WI38 (cell line): Measurements from ENCODE around the gene SLC37A3.

Experiments
- H3K4me3 ChIP-seq: 2 replicates; pipeline ENCODE4 v1.5.1; 2011; ENCODE audit warnings: low read depth, mild to moderate bottlenecking, control low read depth, low read length
- CTCF ChIP-seq: IDR thresholded peaks from 2 replicates; pipeline ENCODE4 v1.5.1; 2012; ENCODE audit warnings: low read depth, mild to moderate bottlenecking, control low read depth, low read length

Gene SLC37A3

GRCh38 chr7:140384894-140385545 lies 13.3 kb downstream of the SLC37A3 start:
- no peak overlapping the region for H3K4me3 ChIP-seq
- TF ChIP-seq CTCF, result no peak

- no peak overlapping the region for H3K4me3 ChIP-seq
- TF ChIP-seq CTCF, result no peak
Observed at GRCh38 chr7:140383954-140384713, 14.2 kb downstream of the SLC37A3 start.

GRCh38 chr7:140375892-140376730 lies 22.2 kb downstream of the SLC37A3 start:
- no peak for TF ChIP-seq CTCF
- no peak overlapping the region for H3K4me3 ChIP-seq

- H3K4me3 ChIP-seq, result no peak overlapping the region
- no peak for TF ChIP-seq CTCF
Observed at GRCh38 chr7:140375323-140375722, 23.0 kb downstream of the SLC37A3 start.

GRCh38 chr7:140369294-140369693 lies 29.0 kb downstream of the SLC37A3 start:
- no peak for TF ChIP-seq CTCF
- no peak overlapping the region for H3K4me3 ChIP-seq

GRCh38 chr7:140367528-140367927 lies 30.8 kb downstream of the SLC37A3 start:
- no peak for TF ChIP-seq CTCF
- no peak overlapping the region for H3K4me3 ChIP-seq
